ENCODE results near the gene PDE4D. TPM values are rescaled to one million over a fixed set of nuclear protein-coding genes. Genes with fewer than 3 reads are reported as not detected.
"Not testable (repeated sequence)": the region's sequence is repeated elsewhere in the genome, so short reads cannot be mapped to it uniquely, and the experiment has no call there.

Gene PDE4D
- total and polyA plus RNA-seq, 3 experiments from 2014 or later, result 5.6 to 18.3 (median 17.7) TPM

DNA sequence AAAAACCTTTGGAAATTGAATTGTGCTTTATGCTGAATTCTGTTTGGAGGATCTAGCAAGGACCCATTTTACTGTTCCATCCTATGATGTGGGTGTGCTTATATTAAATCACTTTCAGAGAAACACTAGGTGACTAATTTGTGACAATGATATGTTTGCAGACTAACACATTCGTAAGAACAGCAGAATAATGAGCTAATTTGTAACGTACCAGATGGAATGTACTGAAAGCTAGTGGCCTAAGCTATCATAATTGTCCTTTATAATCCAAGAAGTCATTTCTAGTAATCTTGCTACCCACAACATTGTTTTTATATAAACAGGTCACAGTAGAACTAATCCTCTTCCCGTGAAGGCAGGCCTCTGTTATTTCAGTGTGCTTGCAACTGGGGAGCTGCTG lies 292.5 kb downstream of the PDE4D start:
- no peaks in the 10 kb centered on the region for H3K27me3 Mint-ChIP-seq
- Histone ChIP-seq H3K4me1 (ENCODE audit: insufficient read depth, low read length) (no peaks in the 10 kb centered on the region), H3K9me3 (ENCODE audit: low read length) (no peaks in the 10 kb centered on the region), H3K4me3 (ENCODE audit: low read length) (no peak overlapping the region), H3K27me3 (ENCODE audit: insufficient read depth, low read length, poor library complexity, severe bottlenecking) (no peaks in the 10 kb centered on the region), H3K36me3 (ENCODE audit: insufficient read depth, low read length) (no peaks in the 10 kb centered on the region), H3K27ac (ENCODE audit: low read depth, low read length) (no peak overlapping the region)
- H3K9me3 Mint-ChIP-seq, result peaks cover 0 to 1% (median 0%) of the 10 kb centered on the region in 5 donors
- no peaks in the 10 kb centered on the region for H3K36me3 Mint-ChIP-seq
- no peak overlapping the region for H3K4me3 Mint-ChIP-seq
- DNase-seq, result no peak
- POLR2A ChIA-PET, result no interaction called here
- no peak overlapping the region for H3K27ac Mint-ChIP-seq
- CTCF ChIA-PET, result no interaction called here
- no peaks in the 10 kb centered on the region for H3K4me1 Mint-ChIP-seq

DNA sequence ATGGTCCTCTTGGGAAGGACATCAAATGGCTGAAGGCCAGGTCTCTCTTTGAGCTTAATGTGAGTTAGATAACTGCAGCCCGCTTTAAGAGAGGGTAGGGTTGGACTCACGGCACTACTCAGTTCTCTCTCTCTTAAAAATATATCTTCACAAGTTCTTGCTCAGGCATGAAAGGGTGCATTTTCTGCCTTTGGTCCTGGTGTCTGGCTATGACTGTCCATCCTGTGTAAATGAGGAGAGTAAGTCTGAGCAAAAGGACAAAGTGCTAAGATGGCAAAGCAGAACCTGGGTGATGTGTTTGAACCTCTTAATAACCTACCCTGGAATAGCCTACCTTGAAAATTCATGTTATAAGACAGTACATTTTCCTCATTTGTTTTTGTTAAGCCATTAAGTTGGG lies 293.4 kb downstream of the PDE4D start:
- Histone ChIP-seq H3K9me3 (ENCODE audit: low read length) (no peaks in the 10 kb centered on the region), H3K4me3 (ENCODE audit: low read length) (no peak overlapping the region), H3K36me3 (ENCODE audit: insufficient read depth, low read length) (no peaks in the 10 kb centered on the region), H3K27me3 (ENCODE audit: insufficient read depth, low read length, poor library complexity, severe bottlenecking) (no peaks in the 10 kb centered on the region), H3K4me1 (ENCODE audit: insufficient read depth, low read length) (no peaks in the 10 kb centered on the region), H3K27ac (ENCODE audit: low read depth, low read length) (no peak overlapping the region)
- POLR2A ChIA-PET, result no interaction called here
- no peak for DNase-seq
- H3K9me3 Mint-ChIP-seq, result peaks cover 0 to 1% (median 0%) of the 10 kb centered on the region in 5 donors
- H3K36me3 Mint-ChIP-seq, result no peaks in the 10 kb centered on the region
- H3K27ac Mint-ChIP-seq, result no peak overlapping the region
- CTCF ChIA-PET, result no interaction called here
- H3K27me3 Mint-ChIP-seq, result no peaks in the 10 kb centered on the region
- H3K4me3 Mint-ChIP-seq, result no peak overlapping the region
- H3K4me1 Mint-ChIP-seq, result no peaks in the 10 kb centered on the region

DNA sequence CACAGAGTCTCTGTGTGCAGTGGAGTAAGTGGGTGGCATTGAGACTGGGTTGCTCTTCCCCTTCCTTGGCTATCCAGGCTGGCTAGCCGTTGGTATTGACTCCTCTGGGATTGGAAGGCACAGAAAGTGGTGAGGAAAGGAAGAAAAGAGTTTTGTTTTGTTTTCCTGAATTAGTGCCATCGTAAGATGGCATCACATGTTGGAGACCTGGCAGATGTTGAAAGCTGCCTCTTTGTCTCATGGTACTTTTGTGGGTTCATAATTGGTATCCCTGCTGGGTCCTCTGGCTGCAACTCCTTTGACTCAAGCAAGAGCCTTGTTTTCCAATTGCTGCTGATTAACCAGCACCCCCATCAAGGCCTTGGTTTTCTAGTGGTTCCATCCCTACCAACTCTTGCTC lies 293.8 kb downstream of the PDE4D start:
- H3K4me1 Mint-ChIP-seq, result no peaks in the 10 kb centered on the region
- peaks cover 0 to 1% (median 0%) of the 10 kb centered on the region in 5 donors for H3K9me3 Mint-ChIP-seq
- Histone ChIP-seq H3K27me3 (ENCODE audit: insufficient read depth, low read length, poor library complexity, severe bottlenecking) (no peaks in the 10 kb centered on the region), H3K4me3 (ENCODE audit: low read length) (no peak overlapping the region), H3K36me3 (ENCODE audit: insufficient read depth, low read length) (no peaks in the 10 kb centered on the region), H3K27ac (ENCODE audit: low read depth, low read length) (no peak overlapping the region), H3K4me1 (ENCODE audit: insufficient read depth, low read length) (no peaks in the 10 kb centered on the region), H3K9me3 (ENCODE audit: low read length) (no peaks in the 10 kb centered on the region)
- CTCF ChIA-PET, result no interaction called here
- no peak overlapping the region for H3K4me3 Mint-ChIP-seq
- H3K27me3 Mint-ChIP-seq, result no peaks in the 10 kb centered on the region
- DNase-seq, result no peak
- no peaks in the 10 kb centered on the region for H3K36me3 Mint-ChIP-seq
- H3K27ac Mint-ChIP-seq, result no peak overlapping the region
- POLR2A ChIA-PET, result no interaction called here

DNA sequence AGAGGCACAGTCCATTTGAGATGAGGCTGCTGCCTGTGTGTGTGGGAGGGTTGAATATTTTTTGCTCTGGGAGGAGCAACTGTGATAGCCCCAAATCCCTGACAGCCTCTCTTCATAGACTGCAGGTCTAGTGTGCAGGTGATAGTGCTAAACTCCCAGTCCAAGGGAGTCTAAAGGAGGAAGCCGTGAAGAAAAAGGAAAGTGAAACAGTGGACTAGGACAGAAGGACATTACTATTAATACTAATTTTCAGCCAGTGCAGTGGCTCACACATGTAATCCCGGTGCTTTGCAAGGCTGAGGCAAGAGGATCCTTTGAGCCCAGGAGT lies 295.0 kb downstream of the PDE4D start:
- Histone ChIP-seq H3K27me3 (ENCODE audit: insufficient read depth, low read length, poor library complexity, severe bottlenecking) (no peaks in the 10 kb centered on the region), H3K4me3 (ENCODE audit: low read length) (no peak overlapping the region), H3K9me3 (ENCODE audit: low read length) (no peaks in the 10 kb centered on the region), H3K27ac (ENCODE audit: low read depth, low read length) (no peak overlapping the region), H3K36me3 (ENCODE audit: insufficient read depth, low read length) (no peaks in the 10 kb centered on the region), H3K4me1 (ENCODE audit: insufficient read depth, low read length) (no peaks in the 10 kb centered on the region)
- H3K27ac Mint-ChIP-seq, result no peak overlapping the region
- no peaks in the 10 kb centered on the region for H3K4me1 Mint-ChIP-seq
- no peaks in the 10 kb centered on the region for H3K27me3 Mint-ChIP-seq
- H3K4me3 Mint-ChIP-seq, result no peak overlapping the region
- CTCF ChIA-PET, result no interaction called here
- no peak for DNase-seq
- peaks cover 0 to 1% (median 0%) of the 10 kb centered on the region in 5 donors for H3K9me3 Mint-ChIP-seq
- POLR2A ChIA-PET, result no interaction called here
- no peaks in the 10 kb centered on the region for H3K36me3 Mint-ChIP-seq

DNA sequence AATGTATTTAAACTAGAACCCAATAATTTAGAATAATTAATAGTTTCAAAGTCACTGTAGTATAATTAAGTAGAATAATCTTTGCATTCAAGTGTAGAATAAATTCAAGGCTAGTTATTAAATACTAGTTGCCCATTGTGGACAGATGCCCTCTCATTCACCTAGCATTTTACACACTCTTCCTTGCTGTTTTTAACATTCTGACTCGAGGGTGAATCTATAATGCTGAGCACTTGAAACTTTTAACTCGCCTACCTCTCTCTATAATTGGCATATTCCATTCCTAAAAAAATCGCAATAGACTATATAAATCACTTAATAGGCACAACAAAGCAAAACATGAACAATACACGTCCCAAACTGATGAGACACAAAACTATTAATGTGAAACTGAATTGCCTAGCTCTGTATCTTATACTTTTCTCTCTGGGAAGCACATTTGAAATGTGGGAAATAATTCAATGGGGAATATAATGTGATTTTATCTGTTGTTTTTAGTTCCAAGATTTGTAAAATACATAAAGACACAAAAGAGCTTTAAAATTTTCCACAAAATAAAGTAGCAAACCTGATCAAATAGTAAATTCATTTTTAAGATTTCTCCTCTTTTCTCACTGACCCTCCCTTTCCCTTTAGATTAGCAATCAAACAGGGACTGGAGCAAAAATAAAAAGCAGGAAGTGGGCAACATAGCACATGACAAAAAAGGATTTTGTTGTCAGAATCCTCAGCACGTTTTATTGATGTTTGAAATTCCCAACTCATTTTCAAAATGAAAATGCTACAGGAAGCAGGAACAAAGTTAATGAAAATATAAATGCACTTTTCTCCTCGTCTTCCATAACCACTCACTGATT lies 295.6 kb downstream of the PDE4D start:
- ChIA-PET CTCF (no interaction called here), POLR2A (no interaction called here)
- no peaks in the 10 kb centered on the region for H3K27me3 ChIP-seq (ENCODE audit: insufficient read depth, low read length, poor library complexity, severe bottlenecking)
- no peaks in the 10 kb centered on the region for H3K9me3 ChIP-seq (ENCODE audit: low read length)
- H3K36me3 ChIP-seq (ENCODE audit: insufficient read depth, low read length), result no peaks in the 10 kb centered on the region
- no peaks in the 10 kb centered on the region for H3K27me3 Mint-ChIP-seq
- H3K27ac Mint-ChIP-seq, result no peak overlapping the region
- H3K4me3 Mint-ChIP-seq, result no peak overlapping the region
- H3K4me1 Mint-ChIP-seq, result no peaks in the 10 kb centered on the region
- no peak overlapping the region for H3K4me3 ChIP-seq (ENCODE audit: low read length)
- no peaks in the 10 kb centered on the region for H3K4me1 ChIP-seq (ENCODE audit: insufficient read depth, low read length)
- DNase-seq, result no peak
- no peak overlapping the region for H3K27ac ChIP-seq (ENCODE audit: low read depth, low read length)
- peaks cover 0 to 3% (median 0%) of the 10 kb centered on the region in 5 donors for H3K9me3 Mint-ChIP-seq
- no peaks in the 10 kb centered on the region for H3K36me3 Mint-ChIP-seq

DNA sequence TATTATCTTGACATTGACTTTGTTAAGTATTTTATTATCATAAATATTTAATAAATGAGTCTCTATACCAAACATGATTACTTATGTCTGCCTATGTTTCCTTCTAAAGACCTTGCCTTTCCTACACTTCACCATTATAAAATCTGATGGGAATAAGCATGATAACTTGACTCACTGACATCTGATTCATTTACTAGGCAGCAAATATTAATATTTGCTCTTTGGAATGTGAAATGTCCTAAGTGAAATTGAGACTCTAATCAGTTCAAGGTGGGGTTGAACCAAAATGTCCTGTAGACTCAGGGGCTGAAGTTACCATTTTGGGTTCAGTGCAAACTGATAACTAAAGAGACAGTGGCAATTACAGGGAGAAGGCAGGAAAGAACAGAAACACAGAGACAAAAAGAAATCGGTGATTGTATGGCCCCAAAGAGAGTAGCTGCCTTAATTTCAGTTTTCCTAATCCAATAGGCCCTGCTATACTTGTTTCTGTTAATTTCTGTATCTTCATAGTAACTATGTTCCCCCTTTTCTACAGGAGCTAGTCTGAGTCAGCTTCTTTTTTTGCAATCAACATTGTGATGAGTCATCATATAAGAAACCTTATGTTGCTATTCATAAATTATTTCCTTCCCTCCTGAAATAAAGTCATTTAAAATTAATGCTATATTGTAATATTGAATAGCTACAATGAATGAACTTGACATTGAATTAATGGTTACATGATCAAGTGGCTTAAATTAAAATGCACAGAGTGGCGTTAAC lies 296.8 kb downstream of the PDE4D start:
- H3K36me3 ChIP-seq (ENCODE audit: insufficient read depth, low read length), result no peaks in the 10 kb centered on the region
- Mint-ChIP-seq H3K36me3 (no peaks in the 10 kb centered on the region), H3K9me3 (peaks cover 0 to 3% (median 1%) of the 10 kb centered on the region in 5 donors), H3K4me3 (no peak overlapping the region), H3K4me1 (no peaks in the 10 kb centered on the region), H3K27me3 (no peaks in the 10 kb centered on the region), H3K27ac (no peak overlapping the region)
- no peaks in the 10 kb centered on the region for H3K4me1 ChIP-seq (ENCODE audit: insufficient read depth, low read length)
- no peak for DNase-seq
- no peak overlapping the region for H3K4me3 ChIP-seq (ENCODE audit: low read length)
- H3K27ac ChIP-seq (ENCODE audit: low read depth, low read length), result no peak overlapping the region
- H3K9me3 ChIP-seq (ENCODE audit: low read length), result no peaks in the 10 kb centered on the region
- H3K27me3 ChIP-seq (ENCODE audit: insufficient read depth, low read length, poor library complexity, severe bottlenecking), result no peaks in the 10 kb centered on the region
- POLR2A ChIA-PET, result no interaction called here
- CTCF ChIA-PET, result no interaction called here

DNA sequence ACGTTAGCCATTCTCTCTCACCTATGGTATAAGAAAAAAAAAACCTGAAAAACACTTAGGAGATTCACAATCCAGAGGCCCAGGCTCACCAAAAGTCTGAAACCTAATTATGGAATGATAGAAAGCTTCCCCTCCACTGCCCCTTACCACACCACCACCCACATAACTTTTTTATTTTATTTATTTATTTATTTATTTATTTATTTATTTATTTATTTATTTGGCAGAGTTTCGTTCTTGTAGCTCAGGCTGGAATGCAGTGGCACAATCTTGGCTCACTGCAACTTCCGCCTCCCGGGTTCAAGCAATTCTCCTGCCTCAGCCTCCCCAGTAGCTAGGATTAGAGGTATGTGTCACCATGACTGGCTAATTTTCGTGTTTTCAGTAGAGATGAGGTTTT lies 299.4 kb downstream of the PDE4D start:
- POLR2A ChIA-PET; H3K4me1 ChIP-seq (ENCODE audit: insufficient read depth, low read length); H3K36me3 Mint-ChIP-seq: not testable (repeated sequence)

DNA sequence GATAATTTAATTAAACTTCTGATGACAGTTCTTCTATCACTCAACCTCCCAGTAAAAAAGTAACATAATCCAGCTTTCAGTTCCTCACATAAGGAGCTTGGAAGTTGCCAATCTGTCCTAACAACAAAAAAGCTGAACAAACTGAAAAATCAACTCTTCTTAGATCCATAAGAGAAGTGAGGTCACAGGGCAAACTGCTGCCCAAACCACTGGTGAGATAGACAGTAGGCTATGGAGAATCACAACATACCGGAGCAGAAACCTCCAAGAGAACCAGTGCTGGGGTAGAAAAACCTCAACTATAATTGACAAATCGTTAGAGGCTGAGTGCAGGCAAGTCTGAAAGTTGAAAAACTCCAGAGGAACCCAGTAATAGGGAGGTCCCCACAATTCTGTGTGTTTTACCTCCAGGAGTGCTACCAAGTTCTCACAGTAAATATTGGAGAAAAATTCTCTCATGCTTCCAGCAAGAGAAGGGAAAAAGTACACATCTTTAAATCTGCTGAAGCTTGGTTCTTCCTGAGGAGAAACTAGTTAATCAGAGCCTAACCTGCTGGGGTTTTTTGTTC lies 300.0 kb downstream of the PDE4D start:
- Histone ChIP-seq H3K9me3 (ENCODE audit: low read length) (no peaks in the 10 kb centered on the region), H3K4me1 (ENCODE audit: insufficient read depth, low read length) (no peaks in the 10 kb centered on the region), H3K27ac (ENCODE audit: low read depth, low read length) (no peak overlapping the region), H3K27me3 (ENCODE audit: insufficient read depth, low read length, poor library complexity, severe bottlenecking) (no peaks in the 10 kb centered on the region), H3K36me3 (ENCODE audit: insufficient read depth, low read length) (no peaks in the 10 kb centered on the region), H3K4me3 (ENCODE audit: low read length) (no peak overlapping the region)
- CTCF ChIA-PET, result no interaction called here
- H3K4me3 Mint-ChIP-seq, result no peak overlapping the region
- H3K27ac Mint-ChIP-seq, result no peak overlapping the region
- peaks cover 0 to 3% (median 0%) of the 10 kb centered on the region in 5 donors for H3K9me3 Mint-ChIP-seq
- H3K4me1 Mint-ChIP-seq, result no peaks in the 10 kb centered on the region
- no peaks in the 10 kb centered on the region for H3K36me3 Mint-ChIP-seq
- DNase-seq, result no peak
- no peaks in the 10 kb centered on the region for H3K27me3 Mint-ChIP-seq
- POLR2A ChIA-PET, result no interaction called here

More for the DNA sequence above, 299.4 kb downstream of the PDE4D start:
- H3K4me1 Mint-ChIP-seq; H3K36me3 ChIP-seq (ENCODE audit: insufficient read depth, low read length); H3K27ac ChIP-seq (ENCODE audit: low read depth, low read length); H3K4me3 Mint-ChIP-seq; H3K9me3 ChIP-seq (ENCODE audit: low read length); H3K4me3 ChIP-seq (ENCODE audit: low read length); H3K27me3 Mint-ChIP-seq; H3K9me3 Mint-ChIP-seq; DNase-seq; H3K27ac Mint-ChIP-seq; CTCF ChIA-PET; H3K27me3 ChIP-seq (ENCODE audit: insufficient read depth, low read length, poor library complexity, severe bottlenecking): not testable (repeated sequence)
